Gastroesophageal sphincter (tissue), 4 donors: ENCODE data around the gene KCNJ9. TPM values are rescaled to one million over a fixed set of nuclear protein-coding genes. Genes with fewer than 3 reads are reported as not detected.

Experiments
- ATAC-seq: fragments of 150-250 bp; one replicate; pipeline ENCODE4 v1.9.1; 2016; ENCODE audit warnings: mild to moderate bottlenecking, moderate library complexity
- H3K27ac ChIP-seq, 4 donors: fragments of 200-600 bp; sonication (generic) in 3 of 4; 1 replicate in 3 of 4; 2 replicates in 1 of 4; pipeline ENCODE4 v1.5.1; 2016 to 2019
- H3K27me3 ChIP-seq: fragments of 200-600 bp; sonication (generic); one replicate; pipeline ENCODE4 v1.5.1; 2019
- H3K36me3 ChIP-seq, 2 donors: fragments of 200-600 bp; sonication (generic); one replicate each; pipeline ENCODE4 v1.5.1; 2019; ENCODE audit warnings: control low read depth in 1 of 2
- H3K4me1 ChIP-seq, 3 donors: fragments of 200-600 bp; sonication (generic); 1 replicate in 2 of 3; 2 replicates in 1 of 3; pipeline ENCODE4 v1.5.1; 2016 to 2019; ENCODE audit warnings: control low read depth in 2 of 3
- H3K4me3 ChIP-seq, 2 donors: fragments of 200-600 bp; sonication (generic); one replicate each; pipeline ENCODE4 v1.5.1; 2019; ENCODE audit warnings: mild to moderate bottlenecking in 1 of 2, moderate library complexity in 1 of 2
- H3K9me3 ChIP-seq, 3 donors: fragments of 200-600 bp; sonication (generic); one replicate each; pipeline ENCODE4 v1.5.1; 2017 to 2019; ENCODE audit warnings: control low read depth in 2 of 3
- EP300 ChIP-seq: sonication (generic); formaldehyde crosslinking; IDR thresholded peaks from one replicate; pipeline ENCODE4 v1.6.1; 2017; ENCODE audit warnings: antibody characterized with exemption, mild to moderate bottlenecking
- POLR2A ChIP-seq, 2 donors: fragments of 450-650 bp; IDR thresholded peaks; one replicate each; pipeline ENCODE4 v1.6.1; 2017; ENCODE audit warnings: antibody characterized with exemption in 2 of 2, mild to moderate bottlenecking in 2 of 2, moderate library complexity in 1 of 2
- POLR2AphosphoS5 ChIP-seq: sonication (generic); formaldehyde crosslinking; IDR thresholded peaks from one replicate; pipeline ENCODE4 v1.6.1; 2017; ENCODE audit warnings: antibody characterized with exemption
- WGBS, 2 donors: methylation state at CpG; one replicate each; pipeline ENCODE4 v1.1.5; 2018; ENCODE audit warnings: low coverage in 1 of 2; 5-methylcytosine and 5-hydroxymethylcytosine counted together
- total RNA-seq, 4 donors: library from RNA; depleted of rRNA; stranded (reverse); fragments of >200 nt; gene quantifications; one replicate each; pipeline ENCODE4 v1.1.0, GENCODE V29; 2016
- TF ChIP-seq, protein P1 (sequence below), 4 experiments: fragments of 200-600 bp in 2 of 4; fragments of 450-650 bp in 2 of 4; sonication (generic) in 1 of 4; IDR thresholded peaks; one replicate each; pipeline ENCODE4 v1.5.1; 2017 to 2019; ENCODE audit warnings: antibody characterized with exemption in 4 of 4, mild to moderate bottlenecking in 2 of 4, moderate library complexity in 2 of 4

KCNJ9 gene
- total RNA-seq, 4 donors from 2014 or later: not detected

DNA sequence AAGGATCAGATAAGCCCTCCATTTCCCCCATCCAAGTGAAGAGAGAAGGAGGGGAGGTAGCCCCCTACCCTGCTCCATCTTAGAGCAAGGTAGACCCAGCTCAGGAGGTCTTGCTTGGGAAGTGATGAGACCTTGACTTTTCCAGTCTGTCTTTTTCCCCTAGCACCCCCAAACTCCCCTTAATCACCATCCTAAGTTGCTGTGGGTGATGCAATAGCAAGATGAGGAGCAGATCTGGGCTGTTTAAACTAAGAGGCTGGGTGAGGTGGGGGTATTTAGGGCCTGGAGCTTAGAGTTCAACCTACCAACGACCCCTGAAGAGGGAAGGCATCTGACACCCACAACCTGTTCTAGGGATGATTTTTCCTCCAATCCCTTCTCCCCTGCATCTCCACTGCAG lies 36.0 kb downstream of the KCNJ9 start:
- no peaks in the 10 kb centered on the region for H3K9me3 ChIP-seq
- WGBS, 2 donors: 0% methylated on average over 1 of the region's 1 CpG
- H3K27me3 ChIP-seq: no peaks in the 10 kb centered on the region
- peak overlapping the region; percentile 86 to 92 (median 90) for H3K27ac ChIP-seq
- no peak for ATAC-seq
- peak overlapping the region; percentile 62 to 82 for H3K4me3 ChIP-seq
- no peak for TF ChIP-seq EP300
- TF ChIP-seq POLR2A (IDR thresholded peaks at IDR 0.05): no peak
- no peak for TF ChIP-seq POLR2AphosphoS5
- TF ChIP-seq, protein P1, sequence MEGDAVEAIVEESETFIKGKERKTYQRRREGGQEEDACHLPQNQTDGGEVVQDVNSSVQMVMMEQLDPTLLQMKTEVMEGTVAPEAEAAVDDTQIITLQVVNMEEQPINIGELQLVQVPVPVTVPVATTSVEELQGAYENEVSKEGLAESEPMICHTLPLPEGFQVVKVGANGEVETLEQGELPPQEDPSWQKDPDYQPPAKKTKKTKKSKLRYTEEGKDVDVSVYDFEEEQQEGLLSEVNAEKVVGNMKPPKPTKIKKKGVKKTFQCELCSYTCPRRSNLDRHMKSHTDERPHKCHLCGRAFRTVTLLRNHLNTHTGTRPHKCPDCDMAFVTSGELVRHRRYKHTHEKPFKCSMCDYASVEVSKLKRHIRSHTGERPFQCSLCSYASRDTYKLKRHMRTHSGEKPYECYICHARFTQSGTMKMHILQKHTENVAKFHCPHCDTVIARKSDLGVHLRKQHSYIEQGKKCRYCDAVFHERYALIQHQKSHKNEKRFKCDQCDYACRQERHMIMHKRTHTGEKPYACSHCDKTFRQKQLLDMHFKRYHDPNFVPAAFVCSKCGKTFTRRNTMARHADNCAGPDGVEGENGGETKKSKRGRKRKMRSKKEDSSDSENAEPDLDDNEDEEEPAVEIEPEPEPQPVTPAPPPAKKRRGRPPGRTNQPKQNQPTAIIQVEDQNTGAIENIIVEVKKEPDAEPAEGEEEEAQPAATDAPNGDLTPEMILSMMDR (IDR thresholded peaks at IDR 0.05): no peak
- H3K36me3 ChIP-seq: peaks cover 0 to 15% of the 10 kb centered on the region in 2 donors
- H3K4me1 ChIP-seq: peaks cover 0 to 85% (median 21%) of the 10 kb centered on the region in 3 donors

DNA sequence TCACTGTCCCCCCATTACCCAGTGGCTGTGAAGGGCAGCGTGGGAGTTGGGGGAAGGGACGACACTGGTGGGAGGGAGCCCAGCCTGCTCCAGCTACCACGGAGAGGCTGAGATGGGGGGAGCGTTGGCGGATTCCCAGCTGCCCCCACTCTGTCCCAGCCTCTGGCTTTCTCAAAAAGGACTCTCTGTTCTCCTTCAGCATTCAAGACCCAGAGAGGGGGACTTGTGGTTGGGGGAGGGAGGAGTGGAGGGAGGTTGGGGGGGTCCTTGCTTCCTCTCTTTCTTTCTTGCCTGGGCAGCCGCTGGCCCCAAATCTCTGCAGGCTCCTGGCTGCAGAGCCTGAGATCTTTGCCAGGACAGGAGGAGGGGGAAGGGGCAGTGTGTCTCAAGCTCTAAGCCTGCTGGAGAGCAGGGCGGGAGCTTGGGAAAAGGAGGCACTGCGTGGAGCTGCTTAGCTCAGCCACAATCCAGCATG lies 36.4 kb downstream of the KCNJ9 start:
- peak overlapping the region; percentile 62 to 82 for H3K4me3 ChIP-seq
- peaks cover 0 to 84% (median 21%) of the 10 kb centered on the region in 3 donors for H3K4me1 ChIP-seq
- no peaks in the 10 kb centered on the region for H3K27me3 ChIP-seq
- H3K9me3 ChIP-seq: no peaks in the 10 kb centered on the region
- TF ChIP-seq POLR2AphosphoS5: peak; percentile 39
- TF ChIP-seq EP300: no peak
- TF ChIP-seq, protein P1 (IDR thresholded peaks at IDR 0.05): no peak
- TF ChIP-seq POLR2A (IDR thresholded peaks at IDR 0.05): no peak
- ATAC-seq: peak; percentile 72
- peak overlapping the region; percentile 86 to 92 (median 90) for H3K27ac ChIP-seq
- WGBS, 2 donors: 10% methylated on average over 3 of the region's 8 CpGs; no CpG with 5 or more reads in 1 of the 2 donors
- peaks cover 0 to 20% of the 10 kb centered on the region in 2 donors for H3K36me3 ChIP-seq

DNA sequence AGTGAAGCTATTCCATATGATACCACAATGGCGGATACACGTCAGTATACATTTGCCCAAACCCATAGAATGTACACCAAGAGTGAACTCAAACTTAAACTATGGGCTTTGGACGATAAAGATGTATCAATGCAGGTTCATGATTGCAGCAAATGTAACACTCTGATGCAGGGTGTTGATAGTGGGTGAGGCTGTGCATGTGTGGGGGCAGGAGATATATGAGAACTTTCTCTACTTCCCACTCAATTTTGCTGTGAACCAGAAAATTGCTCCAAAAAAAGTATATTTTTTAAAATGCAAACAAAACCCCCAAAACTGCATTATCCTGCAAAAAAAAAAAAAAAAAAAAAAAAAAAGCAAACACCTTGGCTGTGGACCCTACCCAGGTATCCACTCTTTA lies 37.6 kb downstream of the KCNJ9 start:
- no peak for TF ChIP-seq POLR2A (IDR thresholded peaks at IDR 0.05)
- TF ChIP-seq, protein P1 (IDR thresholded peaks at IDR 0.05): no peak
- no peak for TF ChIP-seq EP300
- 71% methylated on average over 1 of the region's 3 CpGs; no CpG with 5 or more reads in 1 of the 2 donors for WGBS, 2 donors
- no peaks in the 10 kb centered on the region for H3K27me3 ChIP-seq
- no peaks in the 10 kb centered on the region for H3K9me3 ChIP-seq
- H3K27ac ChIP-seq: peak overlapping the region in 2 of 4 donors; percentile 86 to 92
- no peak for ATAC-seq
- peaks cover 0 to 84% (median 19%) of the 10 kb centered on the region in 3 donors for H3K4me1 ChIP-seq
- H3K4me3 ChIP-seq: peak overlapping the region in 1 of 2 donors; percentile 62
- H3K36me3 ChIP-seq: peaks cover 0 to 31% of the 10 kb centered on the region in 2 donors

DNA sequence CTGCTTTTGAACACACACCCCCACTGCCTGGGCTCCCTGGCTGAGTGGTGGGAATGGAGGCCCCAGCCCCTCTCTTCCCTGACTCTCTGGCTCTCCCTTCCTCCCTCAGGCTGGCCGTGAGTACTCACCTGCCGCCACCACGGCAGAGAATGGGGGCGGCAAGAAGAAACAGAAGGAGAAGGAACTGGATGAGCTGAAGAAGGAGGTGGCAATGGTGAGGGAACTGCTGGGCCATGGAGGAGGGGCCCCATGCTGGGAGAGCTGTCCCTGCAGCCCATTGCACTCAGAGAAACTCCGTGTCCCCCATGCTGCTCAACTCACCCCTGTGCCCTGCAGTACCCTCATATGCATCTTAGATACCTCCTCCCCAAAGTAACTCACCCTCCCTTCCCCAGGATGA lies 39.5 kb downstream of the KCNJ9 start:
- WGBS, 2 donors: no CpG with 5 or more reads among the region's 5 CpGs
- H3K27ac ChIP-seq: peak overlapping the region in 2 of 4 donors; percentile 19 to 52
- no peak for TF ChIP-seq POLR2AphosphoS5
- no peak for TF ChIP-seq POLR2A (IDR thresholded peaks at IDR 0.05)
- no peak for TF ChIP-seq EP300

DNA sequence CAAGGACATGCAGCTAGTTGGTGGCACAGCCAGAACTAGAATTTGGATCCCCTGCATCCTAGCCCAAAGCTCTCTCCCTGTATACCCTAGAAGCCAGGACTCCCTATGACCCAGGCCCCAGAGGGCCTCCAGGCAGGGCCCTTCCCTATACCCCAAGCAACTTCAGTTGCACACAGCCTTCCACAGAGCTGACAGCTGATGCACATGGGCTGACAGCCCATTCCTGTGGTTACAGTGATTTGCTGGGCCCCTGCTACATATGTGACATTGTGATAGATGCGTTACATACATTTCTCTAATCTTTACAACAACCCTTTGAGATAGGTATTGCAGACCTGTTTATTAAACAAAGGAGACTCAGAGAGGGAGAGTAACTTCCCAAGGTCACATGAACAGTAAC lies 40.0 kb downstream of the KCNJ9 start:
- whole genome bisulfite sequencing, 2 donors: 50 to 100% methylated on average over 1 of the region's 1 CpG
- H3K4me1 ChIP-seq: peaks cover 0 to 89% (median 7%) of the 10 kb centered on the region in 3 donors
- H3K36me3 ChIP-seq: peaks cover 0 to 52% of the 10 kb centered on the region in 2 donors

More for the DNA sequence above, 39.5 kb downstream of the KCNJ9 start:
- H3K9me3 ChIP-seq: no peaks in the 10 kb centered on the region
- no peak for ATAC-seq
- H3K4me1 ChIP-seq: peaks cover 0 to 86% (median 7%) of the 10 kb centered on the region in 3 donors
- no peaks in the 10 kb centered on the region for H3K27me3 ChIP-seq
- H3K4me3 ChIP-seq: no peak overlapping the region
- H3K36me3 ChIP-seq: peaks cover 0 to 46% of the 10 kb centered on the region in 2 donors

More for the DNA sequence above, 40.0 kb downstream of the KCNJ9 start:
- TF ChIP-seq EP300 (no peak), POLR2AphosphoS5 (no peak), POLR2A (IDR thresholded peaks at IDR 0.05) (no peak)
- TF ChIP-seq, protein P1 (IDR thresholded peaks at IDR 0.05): no peak
- Histone ChIP-seq H3K27me3 (no peaks in the 10 kb centered on the region), H3K4me3 (no peak overlapping the region), H3K27ac (peak overlapping the region in 2 of 4 donors; percentile 19 to 52), H3K9me3 (no peaks in the 10 kb centered on the region)
- ATAC-seq: no peak
